ENCODE measurements around the gene TPM1. TPM values are rescaled to one million over a fixed set of nuclear protein-coding genes. Genes with fewer than 3 reads are reported as not detected.
"Not testable (repeated sequence)": the region's sequence is repeated elsewhere in the genome, so short reads cannot be mapped to it uniquely, and the experiment has no call there.

TPM1 gene
- 373 and 375 TPM in 2 replicates for total RNA-seq

DNA sequence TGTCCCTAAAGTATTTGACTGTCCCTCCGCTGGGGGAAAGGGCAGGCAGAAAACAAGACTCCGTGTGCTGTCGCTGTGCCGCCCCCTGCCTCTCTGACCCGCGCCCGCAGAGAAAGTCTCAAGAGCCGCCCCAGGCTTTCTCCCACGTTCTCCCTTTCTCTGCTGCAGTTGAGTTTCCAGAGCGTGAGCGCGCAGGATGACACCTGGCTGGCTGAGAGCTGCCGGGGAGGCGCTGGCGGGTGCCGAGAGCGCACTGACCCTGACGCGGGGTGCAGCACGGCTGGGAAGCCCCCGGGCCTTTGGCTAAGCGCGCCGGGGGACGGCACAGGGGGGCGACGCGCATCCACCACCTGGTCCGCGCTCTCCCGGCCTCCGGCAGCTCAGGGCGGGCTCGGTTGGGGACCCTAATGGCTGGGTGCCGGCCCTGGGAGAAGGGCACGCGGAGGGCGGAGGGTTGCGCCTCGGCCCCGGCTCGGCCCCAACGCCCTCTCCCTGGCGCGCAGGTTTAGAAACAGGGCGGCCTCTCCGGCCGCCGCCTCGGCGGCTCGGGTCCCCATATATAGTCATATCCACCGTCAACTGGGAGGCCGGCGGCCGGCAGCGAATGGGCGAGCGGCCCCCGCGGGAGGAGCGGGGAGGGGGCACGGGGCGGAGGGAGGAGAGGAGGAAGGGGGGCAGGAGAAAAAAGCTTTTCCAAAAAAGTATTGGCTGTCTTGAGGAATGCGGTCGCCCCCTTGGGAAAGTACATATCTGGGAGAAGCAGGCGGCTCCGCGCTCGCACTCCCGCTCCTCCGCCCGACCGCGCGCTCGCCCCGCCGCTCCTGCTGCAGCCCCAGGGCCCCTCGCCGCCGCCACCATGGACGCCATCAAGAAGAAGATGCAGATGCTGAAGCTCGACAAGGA, at the start of gene TPM1:
TSS of gene TPM1 (plus strand) at position 774 of the 903 bp plus-strand sequence. CDS start at position 857, 83 bp downstream.
- DNase-seq (ENCODE audit: low read depth, low spot score), result peak; percentile 71

DNA sequence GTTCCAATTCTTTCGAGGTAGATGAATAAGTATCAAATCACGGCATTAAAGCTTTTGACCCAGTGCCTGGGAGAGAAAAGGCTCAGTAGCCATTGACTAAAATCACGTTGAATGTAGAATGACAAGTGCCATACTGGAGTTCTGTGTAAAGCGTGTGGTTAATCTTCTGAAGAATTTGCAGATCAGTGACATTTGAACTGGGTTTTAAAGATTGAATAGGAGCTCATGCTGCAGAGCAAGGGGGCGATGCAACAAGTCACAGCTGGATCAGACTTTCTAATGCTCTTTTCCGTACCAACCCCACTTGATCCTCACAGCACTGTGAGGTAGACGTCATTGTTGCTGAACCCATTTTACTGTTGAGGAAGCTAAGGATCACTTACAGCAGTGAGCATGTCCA, 49.5 kb upstream of the TPM1 start:
- no peak for DNase-seq (ENCODE audit: low read depth, low spot score)

DNA sequence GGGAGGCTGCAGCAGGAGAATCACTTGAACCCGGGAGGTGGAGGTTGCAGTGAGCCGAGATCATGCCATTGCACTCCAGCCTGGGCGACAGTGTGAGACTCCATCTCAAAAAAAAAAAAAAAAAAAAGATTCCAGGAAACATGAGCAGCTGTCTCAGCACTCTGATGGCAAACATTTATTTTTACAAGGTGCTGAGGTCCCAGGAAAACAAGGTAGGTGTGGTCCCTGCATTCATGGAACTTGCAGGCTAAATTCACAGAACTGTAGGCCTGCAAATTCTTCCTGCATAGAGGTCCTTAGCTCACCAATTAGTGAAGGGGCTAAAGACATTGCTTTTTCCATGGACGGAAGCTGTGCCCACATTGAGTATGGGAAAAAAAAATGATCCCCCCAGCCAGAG, 48.9 kb upstream of the TPM1 start:
- not testable (repeated sequence) for DNase-seq (ENCODE audit: low read depth, low spot score)

DNA sequence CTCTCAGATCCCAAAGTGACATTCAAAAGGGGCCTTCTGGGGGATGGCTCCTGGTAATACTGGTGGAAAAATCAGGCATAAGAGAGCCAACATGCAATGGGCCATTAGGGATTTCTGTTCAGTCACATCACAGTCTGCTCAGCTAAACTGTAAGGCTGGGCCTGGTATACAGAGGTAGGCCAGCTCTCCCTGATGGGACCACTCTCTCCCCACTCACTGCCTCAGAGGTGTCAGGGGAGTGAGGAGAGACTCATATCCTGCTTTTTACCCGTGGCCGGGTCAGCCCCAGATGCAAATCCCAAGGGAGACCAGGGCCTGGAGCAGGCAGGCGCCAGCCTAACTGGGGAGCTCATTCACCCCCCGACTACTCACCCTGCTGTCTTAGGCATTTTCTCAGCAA, 48.1 kb upstream of the TPM1 start:
- no peak for DNase-seq (ENCODE audit: low read depth, low spot score)

DNA sequence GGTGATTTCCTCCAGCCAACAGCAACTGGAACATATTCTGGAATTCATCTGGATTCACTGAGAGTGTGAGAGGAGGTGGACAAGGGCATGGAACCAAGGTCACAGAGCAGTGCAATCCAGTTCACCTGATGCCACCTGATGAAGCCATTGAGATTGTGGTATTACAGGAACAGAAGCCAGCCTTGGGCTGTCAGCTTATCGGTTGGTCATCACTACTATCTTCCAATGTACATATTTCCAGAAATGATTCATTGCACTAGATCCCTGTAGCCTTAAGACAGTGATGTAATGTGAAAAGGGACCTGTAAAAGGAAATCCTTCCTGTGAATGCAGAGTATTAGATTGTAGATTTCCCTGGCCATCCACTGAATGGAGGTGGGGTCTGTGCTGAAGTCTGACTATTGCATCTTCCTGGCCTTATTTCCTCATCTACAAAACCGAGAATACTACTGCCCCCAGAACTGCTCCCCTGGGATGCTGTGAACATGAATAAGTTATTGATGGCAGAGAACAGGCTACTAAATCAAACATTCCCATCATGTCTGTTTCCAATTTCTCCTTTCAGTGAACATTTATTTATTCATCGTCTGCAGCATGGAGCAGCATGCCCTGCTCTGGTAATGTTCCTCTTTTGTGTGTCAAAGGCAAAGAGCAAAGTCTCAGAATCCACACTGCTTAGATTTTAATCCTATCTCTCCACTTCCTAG, 47.4 kb upstream of the TPM1 start:
- DNase-seq (ENCODE audit: low read depth, low spot score), result no peak

DNA sequence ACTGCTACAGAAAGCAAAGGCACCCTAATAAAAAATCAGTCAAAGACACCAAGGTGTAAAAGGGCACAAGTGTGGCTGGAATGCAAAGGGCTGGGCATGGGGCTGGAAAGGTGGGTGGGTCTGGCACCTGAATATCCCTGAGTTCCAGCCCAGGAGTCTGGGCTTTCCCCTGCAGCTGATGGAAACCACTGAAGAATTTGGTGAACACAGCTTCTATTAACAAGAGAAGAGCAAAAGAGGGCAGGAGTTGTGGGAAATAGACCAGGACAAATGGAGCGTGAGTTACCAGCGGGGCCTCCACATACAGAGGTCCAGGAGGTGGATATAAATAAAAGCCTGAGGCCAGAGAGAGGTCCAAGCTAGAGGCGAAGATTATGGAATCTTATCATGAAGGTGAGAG, 45.1 kb upstream of the TPM1 start:
- no peak for DNase-seq (ENCODE audit: low read depth, low spot score)

DNA sequence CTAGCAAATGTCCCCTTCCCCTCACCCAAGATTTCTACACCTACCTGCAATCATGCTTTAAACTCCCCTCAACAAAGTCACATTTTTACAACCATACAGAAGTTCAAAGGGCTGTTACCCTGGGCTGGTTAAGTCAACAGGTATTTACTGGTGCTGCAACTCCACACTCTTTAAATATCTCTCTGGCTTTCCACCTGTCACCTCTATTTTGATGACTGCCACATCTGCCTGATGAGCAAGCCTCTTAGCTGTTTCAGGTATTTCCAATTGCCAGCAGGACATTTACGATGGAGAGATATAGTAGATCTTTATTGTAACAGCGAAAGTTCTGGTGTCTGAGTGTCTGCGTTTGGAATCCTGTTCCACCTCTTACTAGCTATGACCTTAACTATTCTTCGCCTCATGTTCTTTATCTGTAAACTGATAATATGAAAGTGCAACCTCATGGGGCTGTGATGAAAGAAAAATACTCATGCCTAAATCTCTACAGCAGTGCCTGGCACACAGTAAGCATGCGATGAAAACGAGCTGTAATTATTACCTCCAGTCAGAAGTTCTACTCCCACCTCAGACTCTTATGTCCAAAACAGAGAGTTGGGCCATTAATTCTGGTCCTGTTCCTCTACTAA, 44.2 kb upstream of the TPM1 start:
- DNase-seq (ENCODE audit: low read depth, low spot score), result no peak

DNA sequence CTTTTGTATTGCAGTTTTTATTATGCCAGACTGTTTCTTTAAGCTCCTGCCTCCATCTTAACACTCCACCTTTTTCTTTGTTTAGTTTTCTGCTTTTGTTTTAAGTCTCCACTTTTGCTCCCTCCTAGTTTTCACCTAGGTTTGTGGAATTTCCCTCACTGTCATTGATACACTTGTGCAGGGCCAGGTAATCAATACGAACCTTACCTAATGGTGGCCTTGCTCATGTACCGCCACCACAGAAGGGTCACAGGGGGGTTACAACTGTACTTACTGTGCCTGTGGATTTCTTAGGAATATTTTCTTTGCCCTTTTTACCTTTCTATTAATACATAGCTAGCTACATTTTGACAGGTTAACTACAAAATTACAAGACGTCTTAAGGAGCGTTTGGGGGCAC, 43.4 kb upstream of the TPM1 start:
- no peak for DNase-seq (ENCODE audit: low read depth, low spot score)

DNA sequence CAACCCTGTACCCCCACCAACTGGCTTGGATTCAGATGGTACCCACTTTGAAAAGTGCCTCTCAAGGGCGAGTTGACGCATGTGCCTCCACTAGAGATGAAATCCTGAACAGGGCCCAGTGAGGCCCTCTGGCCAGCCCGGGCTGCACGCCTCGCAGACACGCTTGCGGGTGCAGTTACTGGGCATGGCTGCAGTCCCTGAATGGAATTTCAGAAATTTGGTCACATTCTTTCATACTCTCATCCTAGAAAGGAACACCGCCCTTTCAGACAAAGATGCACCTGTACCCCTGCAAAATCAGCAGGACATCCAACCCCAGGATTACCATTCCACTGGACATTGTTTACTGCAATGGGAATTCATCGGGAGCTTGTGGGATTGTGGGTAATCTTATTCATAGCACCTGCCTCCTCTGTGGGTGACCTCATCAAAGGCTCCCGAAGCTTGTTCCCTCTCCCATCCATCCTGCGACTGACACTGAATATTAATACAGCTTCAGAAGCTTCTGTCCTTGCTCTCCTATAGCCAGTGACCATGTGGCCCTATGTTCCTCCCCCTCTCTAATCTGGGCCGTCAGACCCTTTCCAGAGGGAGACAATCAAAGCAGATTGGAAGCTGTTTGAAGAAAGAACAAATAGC, 42.5 kb upstream of the TPM1 start:
- no peak for DNase-seq (ENCODE audit: low read depth, low spot score)

DNA sequence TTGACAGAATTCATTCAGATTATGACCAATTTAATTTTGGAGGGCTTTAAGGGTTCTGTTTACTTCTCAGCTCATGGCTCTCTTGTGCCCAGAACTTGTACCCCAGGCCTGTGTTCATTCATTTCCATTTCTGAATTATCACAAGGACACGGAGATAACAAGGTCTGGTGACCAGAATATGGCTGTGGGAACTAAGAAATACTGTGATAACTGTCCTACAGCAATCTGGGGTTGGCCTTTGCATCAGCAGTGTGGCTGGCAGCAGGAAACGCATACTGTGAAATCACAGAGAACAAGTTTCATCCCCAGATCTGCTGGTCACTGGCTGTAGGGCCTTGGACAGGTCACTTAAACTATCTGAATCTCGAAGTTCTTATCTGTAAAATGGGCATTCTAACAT, 41.8 kb upstream of the TPM1 start:
- DNase-seq (ENCODE audit: low read depth, low spot score), result no peak

DNA sequence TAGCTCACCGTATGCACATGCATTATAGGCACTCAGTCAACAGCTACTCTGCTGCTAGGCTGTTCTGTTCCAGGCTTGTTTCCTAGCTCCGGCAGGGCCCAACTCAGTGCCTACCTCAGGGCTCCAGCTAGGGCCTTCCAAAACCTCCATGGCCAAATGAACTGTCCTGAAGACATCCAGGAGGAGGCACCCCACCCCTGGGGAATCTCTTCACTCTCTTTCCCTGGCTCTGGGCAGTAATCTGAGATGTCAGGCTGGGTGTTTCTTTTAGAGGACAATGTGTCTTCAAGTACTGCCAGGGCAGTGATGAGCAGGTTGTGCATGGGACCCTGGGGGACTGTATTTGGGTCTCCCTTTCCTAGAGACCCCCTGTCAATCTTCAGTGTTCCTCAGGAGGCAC, 38.3 kb upstream of the TPM1 start:
- DNase-seq (ENCODE audit: low read depth, low spot score), result no peak

DNA sequence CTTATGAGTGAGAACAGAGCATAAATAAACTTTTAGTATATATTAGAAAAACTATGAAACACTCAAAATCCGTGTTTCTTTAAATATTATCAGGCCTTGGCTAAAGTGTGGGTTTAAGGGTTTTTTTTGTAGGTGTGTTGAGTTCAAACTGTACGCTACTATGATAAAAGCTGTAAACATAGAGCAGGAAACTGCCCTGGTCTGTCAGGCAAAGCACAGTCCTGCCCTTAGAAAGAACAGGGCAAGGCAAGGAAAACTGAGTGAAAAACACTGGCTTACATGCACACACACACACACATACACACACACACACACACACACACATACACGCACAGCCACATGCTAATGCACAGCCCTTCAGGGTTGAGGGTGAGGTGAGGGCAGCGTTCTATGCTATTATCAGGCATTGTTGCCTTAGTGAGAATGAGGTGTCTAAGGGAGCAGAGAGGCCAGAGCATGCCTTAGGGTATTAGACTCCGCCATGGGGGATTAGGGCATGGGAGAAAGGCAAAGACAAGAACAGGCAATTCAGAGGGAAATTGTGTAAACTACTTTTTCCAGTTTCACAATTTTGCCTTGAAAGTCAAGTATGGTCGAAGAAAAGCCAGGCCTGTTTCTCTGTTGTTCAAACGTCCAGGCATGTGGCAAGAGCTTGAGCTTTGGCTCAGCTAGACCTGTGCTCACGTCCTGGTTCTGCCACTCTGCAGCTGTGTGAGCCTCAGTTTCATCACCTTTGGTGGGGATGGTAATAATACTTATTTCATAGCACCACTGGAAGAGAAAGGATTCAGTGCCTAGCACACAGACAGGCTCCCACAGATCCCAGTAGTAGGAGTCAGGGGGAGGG, 36.3 kb upstream of the TPM1 start:
- no peak for DNase-seq (ENCODE audit: low read depth, low spot score)

DNA sequence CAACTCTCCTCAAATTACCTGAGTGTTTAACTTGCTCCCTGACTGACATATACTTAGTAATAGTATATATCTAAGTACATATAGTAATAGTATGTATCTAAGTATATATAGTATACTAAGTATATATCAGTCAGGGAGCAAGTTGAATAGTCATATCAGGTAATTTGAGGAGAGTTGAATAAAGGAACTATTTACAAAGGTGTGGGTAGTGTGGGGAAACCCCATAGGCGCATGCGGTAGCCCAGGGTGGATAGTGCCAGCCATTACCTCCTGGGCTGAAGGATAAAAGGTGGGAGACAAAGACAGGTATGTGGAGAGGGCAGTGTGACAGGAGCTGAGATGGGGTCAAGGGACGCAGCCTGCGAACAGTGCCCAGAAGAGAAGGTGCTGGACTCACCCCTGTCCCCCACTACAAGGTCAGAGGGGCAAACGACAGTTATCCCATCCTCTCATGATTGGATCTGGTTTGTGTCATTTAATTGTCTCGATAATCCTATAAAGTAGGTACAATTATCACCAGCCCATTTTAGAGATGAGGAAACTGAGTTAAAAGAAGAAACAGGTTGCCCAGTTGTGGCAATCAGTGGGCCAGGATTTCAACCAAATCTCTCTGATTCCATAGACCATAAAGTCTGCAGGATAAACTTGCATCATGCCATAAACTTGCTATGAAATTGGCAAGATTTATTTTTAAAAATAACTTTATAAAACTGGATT, 34.1 kb upstream of the TPM1 start:
- DNase-seq (ENCODE audit: low read depth, low spot score), result no peak

DNA sequence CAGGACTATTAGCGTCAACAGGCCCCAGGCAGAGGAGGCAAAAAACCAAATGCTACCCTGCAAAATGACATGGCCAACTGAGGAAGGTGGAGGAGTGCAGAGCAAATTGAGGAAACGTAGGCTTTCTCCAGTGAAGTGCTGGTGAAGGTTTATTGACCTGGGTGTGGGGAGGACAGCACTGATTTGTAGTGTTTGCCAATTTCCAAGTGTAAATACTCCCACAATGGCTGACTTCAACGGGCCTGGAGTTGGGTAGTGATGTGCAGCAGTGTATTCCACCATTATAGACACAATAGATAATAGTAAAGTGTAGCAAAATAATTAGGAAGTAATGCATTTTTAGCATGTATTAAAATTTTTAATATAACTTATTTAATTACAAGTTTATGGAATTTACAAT, 32.2 kb upstream of the TPM1 start:
- no peak for DNase-seq (ENCODE audit: low read depth, low spot score)

DNA sequence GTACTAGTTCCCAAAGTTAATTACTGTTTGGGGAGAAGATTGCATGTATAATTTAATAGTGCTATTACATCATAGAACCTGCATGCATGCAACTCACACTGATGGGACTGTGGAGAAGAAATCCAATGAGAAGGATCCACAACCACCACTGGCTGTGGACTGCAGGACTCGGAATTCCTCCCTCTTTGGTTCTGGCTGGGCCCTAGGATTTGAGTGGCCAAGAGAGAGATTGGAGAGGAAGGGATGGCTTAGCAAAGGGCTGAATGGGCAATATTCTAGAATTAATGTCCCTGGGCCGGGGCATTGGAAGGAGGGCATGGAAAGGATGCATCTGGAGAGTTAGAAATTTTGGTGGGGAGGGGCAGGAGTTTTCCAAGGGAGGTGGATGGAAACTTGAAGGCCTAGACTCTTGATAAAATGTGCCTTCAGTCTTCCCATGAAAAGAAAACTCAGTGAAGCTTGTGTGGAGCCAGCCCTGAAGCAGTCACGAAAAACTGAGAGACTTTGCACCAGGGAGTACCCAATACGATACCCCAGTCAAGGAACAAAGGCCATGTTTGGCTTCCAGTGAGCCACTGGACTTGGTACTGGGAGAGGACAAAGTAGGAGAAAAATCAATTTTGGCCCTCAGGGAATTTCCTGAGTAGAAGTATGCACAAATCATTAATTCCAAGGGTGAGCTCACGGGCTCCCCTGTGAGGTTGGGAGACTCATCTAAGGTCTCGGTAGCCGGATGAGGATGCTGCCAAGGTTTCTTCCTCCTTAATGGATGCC, 31.4 kb upstream of the TPM1 start:
- DNase-seq (ENCODE audit: low read depth, low spot score), result no peak

DNA sequence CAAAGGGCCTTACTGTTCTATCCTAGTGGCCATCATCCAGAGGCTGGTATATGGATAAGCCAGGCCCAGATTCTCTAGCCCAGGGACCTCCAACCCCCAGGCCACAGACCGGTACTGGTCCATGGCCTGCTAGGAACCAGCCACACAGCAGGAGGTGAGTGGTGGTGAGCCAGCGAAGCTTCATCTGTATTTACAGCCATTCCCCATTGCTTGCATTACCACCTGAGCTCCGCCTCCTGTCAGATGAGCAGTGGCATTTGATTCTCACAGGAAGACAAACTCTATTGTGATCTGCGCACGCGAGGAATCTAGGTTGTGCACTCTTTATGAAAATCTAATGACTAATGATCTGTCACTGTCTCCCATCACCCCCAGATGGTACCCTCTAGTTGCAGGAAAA, 30.1 kb upstream of the TPM1 start:
- no peak for DNase-seq (ENCODE audit: low read depth, low spot score)

DNA sequence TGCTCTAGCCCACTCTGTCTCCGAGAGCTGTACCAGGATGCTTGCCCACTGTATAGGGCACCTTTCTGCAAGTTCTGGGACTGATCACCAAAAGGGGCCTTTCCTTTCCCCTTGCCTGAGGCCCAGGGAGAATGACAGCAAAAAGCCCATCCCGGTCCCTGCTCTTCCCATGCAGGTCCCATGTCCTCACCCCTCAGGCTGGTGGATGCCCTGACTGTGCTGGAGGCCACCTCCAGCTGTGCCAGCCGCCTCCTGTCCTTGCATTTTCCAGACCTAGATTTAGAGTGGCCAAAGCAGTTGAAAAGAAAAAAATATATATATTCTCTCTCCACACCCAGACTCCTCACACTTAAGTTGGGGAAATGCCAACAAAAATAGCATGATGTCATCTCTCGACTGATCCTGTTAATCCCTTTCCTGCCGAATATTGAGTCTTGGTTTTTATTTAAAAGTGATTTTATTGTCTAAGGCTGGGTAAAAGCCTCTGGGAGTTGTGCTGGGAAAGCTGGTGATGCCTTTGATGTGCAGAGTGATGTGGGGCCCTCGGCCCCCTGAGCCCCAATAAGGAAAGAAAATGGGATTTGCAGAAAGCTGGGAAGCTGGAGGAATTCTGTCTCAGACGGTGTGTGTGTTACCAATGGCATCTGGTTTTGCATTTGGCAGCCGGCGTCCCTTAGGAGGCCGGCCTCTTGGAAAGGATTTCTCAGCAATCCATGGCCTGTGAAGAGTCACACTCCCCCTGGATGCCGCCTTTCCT, 29.3 kb upstream of the TPM1 start:
- DNase-seq (ENCODE audit: low read depth, low spot score), result peak; percentile 60

DNA sequence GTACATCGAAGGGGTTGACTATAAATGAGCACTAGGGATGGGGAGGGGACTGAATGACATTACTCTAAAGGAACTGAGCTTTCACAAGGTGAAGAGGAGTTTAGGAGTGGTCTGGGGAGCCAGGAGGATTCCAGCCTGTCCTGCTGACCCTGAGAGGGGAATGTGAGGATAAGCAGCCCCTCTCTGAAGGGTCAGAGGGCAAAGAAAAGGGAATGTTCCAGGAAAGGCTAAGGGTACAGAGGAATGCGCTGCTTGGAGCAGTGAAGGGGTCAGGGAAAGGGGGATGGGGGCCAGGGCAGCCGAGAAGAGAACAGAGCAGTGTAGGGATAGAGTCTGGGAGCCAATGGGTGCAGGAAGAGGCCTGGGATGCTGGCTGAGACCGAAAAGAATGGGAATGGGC, 28.0 kb upstream of the TPM1 start:
- DNase-seq (ENCODE audit: low read depth, low spot score), result no peak

DNA sequence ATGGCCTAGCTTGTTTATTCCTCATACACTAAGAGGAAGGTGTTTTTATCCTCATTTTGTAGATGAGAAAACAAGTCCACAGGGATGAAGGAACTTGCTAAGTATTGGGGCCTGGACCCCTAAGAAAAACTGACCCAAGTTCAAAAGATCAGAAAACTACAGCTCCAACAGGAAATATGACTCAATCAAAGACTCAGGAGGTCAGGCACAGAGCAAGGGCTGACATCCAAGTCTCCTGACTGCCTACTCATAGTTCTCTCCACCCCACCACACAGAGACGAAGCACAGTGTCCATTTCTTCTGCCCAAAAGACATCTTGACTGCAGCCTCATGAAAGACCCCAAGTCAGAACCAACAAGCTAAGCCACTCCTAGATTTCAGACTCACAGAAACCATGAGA, 26.9 kb upstream of the TPM1 start:
- peak; percentile 26 for DNase-seq (ENCODE audit: low read depth, low spot score)
